Large intestine (tissue), 3 donors: Measurements from ENCODE around the gene EPB41L4B. TPM values are rescaled to one million over a fixed set of nuclear protein-coding genes. Genes with fewer than 3 reads are reported as not detected.

Experiments
- DNase-seq, 2 donors: peaks; one replicate each; pipeline versions ENCODE4 v3.0.0 to v3.0.0-alpha.2; 2013
- H3K27ac ChIP-seq: one replicate; pipeline ENCODE4 v1.5.1; 2013; ENCODE audit warnings: low read length
- H3K27me3 ChIP-seq: 2 replicates; pipeline ENCODE4 v1.6.1; 2013; ENCODE audit warnings: low read length; ENCODE audit not compliant: control insufficient read depth, insufficient read depth
- H3K36me3 ChIP-seq: 2 replicates; pipeline ENCODE4 v1.6.1; 2013; ENCODE audit warnings: low read length; ENCODE audit not compliant: control insufficient read depth, insufficient read depth
- H3K4me1 ChIP-seq: one replicate; pipeline ENCODE4 v1.6.1; 2013; ENCODE audit warnings: low read length; ENCODE audit not compliant: control insufficient read depth, insufficient read depth
- H3K4me3 ChIP-seq: one replicate; pipeline ENCODE4 v1.5.1; 2013; ENCODE audit warnings: low read length
- H3K9me3 ChIP-seq: one replicate; pipeline ENCODE4 v1.6.1; 2013; ENCODE audit warnings: mild to moderate bottlenecking, low read depth, low read length, moderate library complexity; ENCODE audit not compliant: control insufficient read depth
- WGBS: methylation state at CpG from one replicate; pipeline ENCODE4 v1.1.5; 2013; ENCODE audit warnings: low lambda C conversion rate; ENCODE audit not compliant: insufficient coverage; 5-methylcytosine and 5-hydroxymethylcytosine counted together
- polyA plus RNA-seq: library from polyadenylated mRNA; unstranded; fragments of 120-200 nt; gene quantifications from one replicate; pipeline ENCODE4 v1.2.1, GENCODE V29; 2013

The EPB41L4B gene
- polyA plus RNA-seq, 1 donor, result 35.5 TPM

DNA sequence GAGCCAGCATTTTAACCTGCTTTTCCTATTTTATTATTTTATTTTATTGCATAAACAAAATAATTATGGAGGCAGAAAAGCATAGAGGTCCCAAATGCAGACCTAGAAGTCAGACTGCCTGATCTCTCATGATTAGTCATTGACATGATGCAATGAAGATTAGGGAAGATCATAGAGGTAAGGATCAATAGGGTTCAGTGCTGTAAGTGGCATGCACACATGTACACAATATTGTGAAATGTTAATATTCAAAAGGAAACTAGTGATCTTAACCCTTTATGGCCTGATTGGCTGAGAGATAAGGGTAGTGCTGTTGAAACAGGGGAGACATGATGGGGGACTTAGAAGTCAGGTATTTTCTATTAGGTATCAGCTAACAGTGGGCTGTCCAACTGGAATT is 152.7 kb downstream of the EPB41L4B start:
- Histone ChIP-seq H3K4me1 (peaks cover 6% of the 10 kb centered on the region), H3K27ac (no peak overlapping the region), H3K27me3 (peaks cover 14% of the 10 kb centered on the region), H3K36me3 (no peaks in the 10 kb centered on the region), H3K4me3 (no peak overlapping the region), H3K9me3 (no peaks in the 10 kb centered on the region)
- no peak for DNase-seq

DNA sequence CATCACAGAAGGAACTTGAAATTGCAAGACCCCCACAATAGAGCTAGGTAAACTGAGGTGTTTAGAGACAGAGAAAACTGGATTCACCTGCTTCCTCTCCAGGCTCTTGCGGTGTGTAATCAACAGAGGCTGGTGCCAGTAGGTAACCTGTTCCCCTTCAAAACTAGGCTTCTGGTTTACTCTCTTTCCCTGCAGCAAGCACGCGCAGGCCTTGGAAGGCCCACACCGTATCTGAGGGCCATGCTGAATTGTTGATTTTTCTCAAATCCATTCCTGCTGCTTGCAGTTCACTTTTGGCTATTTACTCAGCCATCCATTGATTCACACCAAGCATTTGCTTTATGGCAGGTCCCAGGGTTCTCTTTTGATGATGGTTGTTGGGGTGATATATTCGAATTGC is 153.1 kb downstream of the EPB41L4B start:
- no peaks in the 10 kb centered on the region for H3K36me3 ChIP-seq
- peaks cover 14% of the 10 kb centered on the region for H3K27me3 ChIP-seq
- H3K27ac ChIP-seq, result no peak overlapping the region
- H3K4me1 ChIP-seq, result peaks cover 8% of the 10 kb centered on the region
- H3K4me3 ChIP-seq, result no peak overlapping the region
- no peaks in the 10 kb centered on the region for H3K9me3 ChIP-seq
- no CpG with 5 or more reads among the region's 5 CpGs for WGBS
- DNase-seq, result no peak

DNA sequence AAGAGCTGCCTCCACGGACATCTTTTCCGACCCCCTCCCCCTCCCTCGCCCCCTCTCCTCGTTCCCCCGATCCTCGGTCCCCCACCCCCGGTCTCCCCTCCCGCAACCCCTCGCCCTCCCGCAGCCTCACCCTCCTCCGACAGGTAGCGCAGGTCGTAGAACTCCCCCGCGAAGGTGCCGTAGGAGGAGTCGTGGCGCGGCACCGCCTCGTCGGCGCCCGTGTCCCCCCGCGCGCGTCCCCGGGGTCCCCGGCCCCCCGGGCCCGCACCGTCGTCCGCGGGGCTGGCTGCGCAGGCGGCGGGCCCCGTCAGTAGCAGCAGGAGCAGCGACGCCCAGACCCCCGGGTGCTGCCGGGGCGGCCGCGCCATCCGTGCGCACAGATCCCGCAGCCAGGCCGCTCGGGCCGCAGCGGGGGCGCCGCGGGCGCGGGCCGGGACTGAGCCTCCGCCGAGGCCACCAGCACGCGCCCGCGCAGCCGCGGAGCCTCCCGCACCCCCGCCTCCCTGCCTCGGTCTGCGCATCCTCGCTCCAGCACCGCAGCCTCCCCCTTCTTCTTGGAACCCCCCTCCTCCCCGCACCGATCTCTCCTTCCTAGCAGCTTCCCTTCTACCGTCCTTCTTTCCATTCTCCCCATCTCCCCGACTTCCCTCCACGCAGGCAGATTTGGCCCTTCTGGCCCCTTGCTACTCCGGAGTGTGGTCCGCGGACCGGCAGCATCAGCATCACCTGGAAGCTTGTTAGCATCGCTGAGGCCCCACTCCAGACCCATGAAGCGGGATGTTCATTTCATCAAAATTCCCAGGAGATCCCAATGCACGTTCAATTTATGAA is 153.9 kb downstream of the EPB41L4B start, which contains the start of gene FRRS1L:
TSS of gene FRRS1L (minus strand) at position 479 of the 831 bp plus-strand sequence. CDS start at position 368, 111 bp downstream.
- Histone ChIP-seq H3K36me3 (no peaks in the 10 kb centered on the region), H3K9me3 (no peaks in the 10 kb centered on the region), H3K27me3 (peaks cover 14% of the 10 kb centered on the region), H3K4me3 (peak within 1 kb of the TSS; percentile 34), H3K27ac (no peak within 1 kb of the TSS), H3K4me1 (peaks cover 14% of the 10 kb centered on the region)
- DNase-seq, result peak in 1 of 2 donors; percentile 30
- WGBS, result 35% methylated on average over 6 of the region's 86 CpGs

DNA sequence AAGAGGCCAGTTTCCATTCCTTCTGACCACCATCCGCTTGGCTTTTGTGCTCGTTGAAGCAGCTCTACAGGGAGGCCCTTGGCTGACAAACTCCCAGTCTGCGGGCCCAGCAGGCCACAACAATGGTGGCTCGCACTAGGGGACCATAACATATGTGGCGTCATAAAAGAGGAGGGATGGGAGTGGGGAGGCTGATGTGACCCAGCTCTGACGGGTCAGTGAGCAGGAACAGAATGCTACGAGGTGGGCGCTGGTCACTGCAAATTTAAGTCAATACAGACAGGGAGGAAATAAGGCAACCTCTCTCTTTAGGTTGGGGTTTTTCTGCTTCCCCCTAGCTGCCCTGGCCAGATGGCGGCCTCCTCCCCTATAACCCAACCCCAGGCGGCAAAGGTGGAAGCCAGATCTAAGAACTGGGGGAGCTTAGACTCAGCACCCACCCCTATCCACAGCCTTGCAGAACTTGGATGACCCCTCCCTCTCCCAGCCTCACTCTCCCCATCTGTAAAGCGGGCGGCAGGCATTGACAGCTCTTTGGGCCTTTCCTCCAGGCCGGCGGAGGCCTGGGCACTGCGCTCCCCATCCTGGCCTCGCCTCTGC is 154.6 kb downstream of the EPB41L4B start:
- DNase-seq, result no peak
- Histone ChIP-seq H3K36me3 (no peaks in the 10 kb centered on the region), H3K4me1 (peaks cover 17% of the 10 kb centered on the region), H3K27me3 (peaks cover 14% of the 10 kb centered on the region), H3K9me3 (no peaks in the 10 kb centered on the region), H3K27ac (no peak overlapping the region), H3K4me3 (peak overlapping the region; percentile 3)
- WGBS, result no CpG with 5 or more reads among the region's 16 CpGs

DNA sequence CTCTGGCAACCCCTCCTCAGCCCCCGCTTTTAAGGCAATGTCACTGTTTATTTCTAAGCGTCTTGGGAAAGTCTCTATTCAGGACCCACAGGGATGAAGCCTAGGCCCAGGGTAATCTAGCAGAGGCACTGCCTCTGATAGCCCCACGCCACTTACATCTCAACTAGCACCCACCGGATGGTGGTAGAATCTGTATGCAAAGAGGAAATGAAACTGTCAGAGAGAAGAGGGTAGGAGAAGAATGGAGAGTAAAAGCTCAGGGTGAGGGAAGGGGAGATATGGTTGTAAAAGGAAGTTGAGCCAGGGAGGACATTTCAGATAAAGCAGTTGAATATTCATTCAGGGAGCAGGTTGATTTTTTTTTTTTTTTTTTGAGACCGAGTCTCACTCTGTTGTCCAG is 156.8 kb downstream of the EPB41L4B start:
- WGBS, result 80% methylated on average over 1 of the region's 5 CpGs

DNA sequence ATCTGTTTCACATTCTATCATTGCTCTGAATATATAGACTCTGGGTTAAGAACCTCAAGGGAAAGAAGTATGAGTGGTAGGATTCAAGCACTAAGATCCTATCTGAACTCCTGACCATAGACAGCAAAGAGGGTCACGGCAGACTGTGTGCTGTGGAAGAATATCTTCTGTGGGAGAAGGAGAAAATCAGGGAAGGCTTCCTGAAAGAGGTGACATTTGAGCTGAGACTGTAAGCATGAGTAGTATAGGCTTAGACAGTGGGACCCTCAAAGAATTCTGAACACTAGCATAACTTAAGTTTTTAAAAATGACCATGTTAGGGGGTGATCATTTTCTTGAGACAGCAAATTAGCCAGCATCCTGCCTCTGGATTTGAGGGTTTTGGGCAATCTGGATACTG is 157.7 kb downstream of the EPB41L4B start:
- Histone ChIP-seq H3K27me3 (peaks cover 14% of the 10 kb centered on the region), H3K4me1 (peaks cover 21% of the 10 kb centered on the region), H3K9me3 (no peaks in the 10 kb centered on the region), H3K27ac (peak overlapping the region; percentile 84), H3K36me3 (no peaks in the 10 kb centered on the region), H3K4me3 (no peak overlapping the region)
- no peak for DNase-seq
- no CpG with 5 or more reads among the region's 1 CpG for WGBS

More for the DNA sequence above, 156.8 kb downstream of the EPB41L4B start:
- Histone ChIP-seq H3K27me3 (peaks cover 14% of the 10 kb centered on the region), H3K4me1 (peaks cover 21% of the 10 kb centered on the region), H3K9me3 (no peaks in the 10 kb centered on the region), H3K4me3 (no peak overlapping the region), H3K36me3 (no peaks in the 10 kb centered on the region), H3K27ac (peak overlapping the region; percentile 84)
- no peak for DNase-seq

DNA sequence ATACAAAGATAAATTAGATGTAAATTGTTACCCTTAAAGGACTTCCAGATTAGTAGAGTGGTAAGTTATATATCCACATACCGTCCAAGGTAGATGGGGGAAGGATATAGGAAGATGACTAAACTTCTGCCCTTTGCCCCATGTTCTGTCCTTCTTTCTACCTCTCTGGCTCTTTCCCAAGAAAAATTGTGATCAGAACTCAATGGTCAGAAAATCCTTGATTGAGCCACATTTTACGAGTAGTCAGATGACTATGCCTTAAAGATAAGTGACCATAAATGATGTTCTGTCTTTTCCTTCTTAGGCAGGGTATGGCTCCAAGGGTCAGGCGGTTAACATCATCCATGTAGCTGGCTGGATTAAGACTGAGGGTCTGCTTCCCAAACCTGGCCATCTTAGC is 158.2 kb downstream of the EPB41L4B start:
- Histone ChIP-seq H3K27me3 (peaks cover 13% of the 10 kb centered on the region), H3K9me3 (no peaks in the 10 kb centered on the region), H3K36me3 (no peaks in the 10 kb centered on the region), H3K4me3 (no peak overlapping the region), H3K4me1 (peaks cover 21% of the 10 kb centered on the region), H3K27ac (peak overlapping the region; percentile 84)
- WGBS, result 17% methylated on average over 1 of the region's 3 CpGs
- DNase-seq, result peak; percentile 72 to 92

DNA sequence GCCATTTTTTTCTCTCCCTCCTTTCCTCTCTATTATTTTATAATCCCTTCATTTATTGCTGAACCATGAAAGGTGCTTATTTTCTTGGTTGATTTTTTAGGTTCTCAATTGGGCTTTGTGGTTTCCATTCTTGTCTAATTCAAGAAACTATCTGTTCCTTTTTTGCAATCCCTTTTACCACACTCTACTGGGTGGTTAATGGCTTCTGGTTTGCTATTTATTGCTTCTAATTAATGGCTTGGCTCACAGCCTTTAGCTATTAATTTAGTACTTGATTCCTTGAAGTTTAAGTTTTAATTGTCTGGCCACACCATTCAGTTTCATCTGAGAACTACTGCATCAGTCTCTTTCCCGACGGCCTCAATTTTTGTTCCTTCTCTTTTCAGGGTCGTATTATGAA is 159.4 kb downstream of the EPB41L4B start:
- Histone ChIP-seq H3K36me3 (no peaks in the 10 kb centered on the region), H3K27ac (no peak overlapping the region), H3K4me3 (no peak overlapping the region), H3K9me3 (no peaks in the 10 kb centered on the region), H3K27me3 (peaks cover 6% of the 10 kb centered on the region), H3K4me1 (peaks cover 18% of the 10 kb centered on the region)
- no peak for DNase-seq
- 90% methylated on average over 2 of the region's 3 CpGs for WGBS

DNA sequence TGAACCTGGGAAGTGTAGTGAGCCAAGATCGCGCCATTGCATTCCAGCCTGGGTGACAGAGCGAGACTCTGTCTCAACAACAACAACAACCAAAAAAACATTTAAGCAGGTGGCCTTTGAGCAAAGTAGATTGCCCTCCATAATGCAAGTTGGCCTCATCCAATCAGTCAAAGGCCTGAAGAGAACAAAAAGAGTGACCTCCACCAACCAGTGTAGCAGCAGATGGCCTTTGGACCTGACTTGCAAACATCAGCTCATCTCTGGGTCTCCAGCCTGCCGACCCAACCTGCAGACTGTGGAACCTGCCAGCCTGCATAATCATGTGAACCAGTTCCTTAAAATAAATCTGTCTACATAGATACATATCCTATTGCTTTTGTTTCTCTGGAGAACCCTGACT is 161.3 kb downstream of the EPB41L4B start:
- no peaks in the 10 kb centered on the region for H3K27me3 ChIP-seq
- no peaks in the 10 kb centered on the region for H3K9me3 ChIP-seq
- H3K4me3 ChIP-seq, result no peak overlapping the region
- H3K27ac ChIP-seq, result no peak overlapping the region
- H3K36me3 ChIP-seq, result no peaks in the 10 kb centered on the region
- WGBS, result no CpG with 5 or more reads among the region's 4 CpGs
- peak; percentile 43 to 58 for DNase-seq
- H3K4me1 ChIP-seq, result peaks cover 18% of the 10 kb centered on the region

DNA sequence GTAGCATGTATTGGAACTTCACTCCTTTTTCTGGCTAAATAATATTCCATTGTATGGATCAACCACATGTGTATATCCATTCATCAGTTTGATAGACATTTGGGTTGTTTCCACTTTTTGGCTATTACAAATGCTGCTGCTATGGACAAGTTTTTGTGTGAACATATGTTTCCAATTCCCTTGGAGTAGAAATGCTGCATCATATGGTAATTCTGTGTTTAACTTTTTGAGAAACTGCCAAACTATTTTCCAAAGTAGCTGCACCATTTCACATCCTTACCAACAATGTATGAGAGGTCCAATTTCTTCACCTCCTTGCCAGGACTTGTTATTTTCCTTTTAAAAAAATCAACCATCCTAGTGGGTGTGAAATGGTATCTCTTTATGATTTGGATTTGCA is 162.2 kb downstream of the EPB41L4B start:
- H3K27me3 ChIP-seq, result no peaks in the 10 kb centered on the region
- H3K9me3 ChIP-seq, result no peaks in the 10 kb centered on the region
- H3K27ac ChIP-seq, result no peak overlapping the region
- DNase-seq, result no peak
- no peaks in the 10 kb centered on the region for H3K36me3 ChIP-seq
- peaks cover 18% of the 10 kb centered on the region for H3K4me1 ChIP-seq
- no peak overlapping the region for H3K4me3 ChIP-seq
